K562 (cell line): ENCODE measurements around the gene SYT3.

Experiments
- CREB1 ChIP-seq, 2 experiments: sonication (generic) in 1 of 2; formaldehyde crosslinking in 1 of 2; IDR thresholded peaks; 2 replicates each; pipeline versions ENCODE4 v1.6.1 to v1.8.0; 2012 to 2022; ENCODE audit warnings: inconsistent platforms in 1 of 2, mild to moderate bottlenecking in 1 of 2, missing genetic modification reagents in 1 of 2, moderate library complexity in 1 of 2
- CTCF ChIP-seq, 3 experiments: IDR thresholded peaks in 2 of 3; conservative IDR thresholded peaks in 1 of 3; 2 replicates each; pipeline ENCODE4 v1.5.1; 2011 to 2012; ENCODE audit warnings: low read length in 3 of 3, mild to moderate bottlenecking in 3 of 3, control low read depth in 2 of 3, improper control_type of control experiment in 1 of 3, inconsistent platforms in 1 of 3, low read depth in 1 of 3, mixed read lengths in 1 of 3, moderate library complexity in 1 of 3; ENCODE audit not compliant: insufficient read depth in 2 of 3
- EP300 ChIP-seq: IDR thresholded peaks from 2 replicates; pipeline ENCODE4 v1.6.1; 2012; ENCODE audit warnings: low read length, improper control_type of control experiment
- FOXK2 ChIP-seq, 2 experiments: fragments of 450-650 bp; IDR thresholded peaks in 1 of 2; conservative IDR thresholded peaks in 1 of 2; 2 replicates each; pipeline ENCODE4 v1.6.1; 2016; ENCODE audit warnings: low read depth in 2 of 2, mild to moderate bottlenecking in 1 of 2
- KLF1 ChIP-seq: fragments of 450-650 bp; IDR thresholded peaks from 2 replicates; pipeline ENCODE4 v1.6.1; 2016; ENCODE audit warnings: missing genetic modification characterization, missing compliant biosample characterization
- MEF2A ChIP-seq: IDR thresholded peaks from 2 replicates; pipeline ENCODE4 v1.6.1; 2011; ENCODE audit warnings: low read depth, mild to moderate bottlenecking, low read length, moderate library complexity; ENCODE audit not compliant: control insufficient read depth
- POLR2A ChIP-seq: fragments of 450-650 bp; conservative IDR thresholded peaks from 2 replicates; pipeline ENCODE4 v1.6.1; 2016
- POLR2AphosphoS5 ChIP-seq: IDR thresholded peaks from 2 replicates; pipeline ENCODE4 v1.6.1; 2011; ENCODE audit warnings: mild to moderate bottlenecking, low read depth, low read length, moderate library complexity; ENCODE audit not compliant: control insufficient read depth, insufficient read depth
- PREB ChIP-seq: sonication (generic); formaldehyde crosslinking; IDR thresholded peaks from 2 replicates; pipeline ENCODE4 v1.8.1; 2023; ENCODE audit warnings: mild to moderate bottlenecking, missing genetic modification reagents
- PTBP1 ChIP-seq: fragments of 200-400 bp; formaldehyde crosslinking; IDR thresholded peaks from 2 replicates; pipeline ENCODE4 v1.6.1; 2017; ENCODE audit warnings: low read depth, low read length
- RAD51 ChIP-seq: fragments of 450-650 bp; IDR thresholded peaks from 2 replicates; pipeline ENCODE4 v1.7.1; 2016; ENCODE audit warnings: low read depth, mild to moderate bottlenecking, borderline replicate concordance
- ZNF830 ChIP-seq: fragments of 250-450 bp; sonication (Bioruptor Pico); IDR thresholded peaks from 2 replicates; pipeline ENCODE4 v1.5.0; 2021; ENCODE audit warnings: mild to moderate bottlenecking

DNA sequence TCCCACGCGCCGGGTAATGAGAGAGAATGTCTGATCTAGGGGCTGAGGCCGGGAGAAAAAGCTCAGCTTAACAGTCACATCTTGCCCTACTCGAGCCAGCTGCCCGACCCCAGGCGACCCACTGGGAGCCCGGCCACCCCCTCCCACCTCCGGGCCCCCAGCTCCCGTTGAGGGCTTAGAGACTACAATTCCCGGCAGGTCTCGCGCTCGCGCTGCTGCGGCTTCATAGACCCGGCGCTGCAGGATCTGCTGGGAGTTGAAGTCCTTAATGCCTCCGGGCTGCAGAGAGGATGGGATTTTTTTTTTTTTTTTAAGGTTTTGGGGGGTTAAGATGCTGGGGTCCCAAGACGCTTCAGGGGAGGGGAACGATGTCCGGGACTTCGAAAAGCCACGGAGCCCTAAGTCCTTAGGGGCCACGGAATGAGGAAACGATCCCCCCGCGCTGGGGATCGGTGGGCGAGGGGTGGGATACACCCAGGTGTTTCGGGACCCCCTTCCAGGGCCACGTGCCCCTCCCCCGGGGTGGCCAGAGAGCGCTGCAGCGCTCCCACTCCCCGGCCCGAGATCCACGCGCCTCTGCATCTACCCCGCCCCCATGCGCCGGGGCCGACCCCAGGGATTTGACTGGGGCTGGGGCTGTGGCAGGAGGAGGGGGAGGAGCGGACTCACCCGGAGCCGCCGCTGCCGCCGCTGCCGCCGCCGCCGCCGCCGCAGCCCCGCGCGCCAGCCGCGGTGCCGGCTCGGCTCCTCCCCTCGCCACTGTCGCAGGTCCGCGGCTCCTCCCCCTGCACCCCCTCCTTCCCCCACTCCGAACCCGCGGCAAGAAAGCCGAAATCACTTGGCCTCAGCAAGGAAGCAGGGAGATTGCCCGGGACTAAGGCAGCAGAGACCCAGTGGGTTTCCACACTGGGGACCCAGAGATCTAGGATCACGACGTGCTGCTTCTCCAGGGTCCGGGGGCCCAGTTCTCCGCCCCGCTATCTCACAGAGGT, at the start of gene SYT3:
- TF ChIP-seq MEF2A, result no peak
- no peak for TF ChIP-seq EP300
- no peak for TF ChIP-seq RAD51
- TF ChIP-seq PREB, result no peak
- no peak for TF ChIP-seq PTBP1
- no peak for TF ChIP-seq FOXK2 (conservative IDR thresholded peaks at IDR 0.05 in 1 of 2, IDR thresholded peaks at IDR 0.05 in 1 of 2; ENCODE audit: low read depth in 2 of 2)
- no peak for TF ChIP-seq ZNF830
- TF ChIP-seq POLR2AphosphoS5, result no peak
- no peak for TF ChIP-seq CREB1 (IDR thresholded peaks at IDR 0.05)
- TF ChIP-seq CREB1 (CRISPR knock-in tag; IDR thresholded peaks at IDR 0.05), result no peak
- no peak for TF ChIP-seq CTCF (IDR thresholded peaks at IDR 0.05 in 2 of 3, conservative IDR thresholded peaks at IDR 0.05 in 1 of 3; ENCODE audit: insufficient read depth in 2 of 3, low read depth in 1 of 3, low read length in 3 of 3)
- TF ChIP-seq KLF1 (tag), result no peak
- 0 out of 2 replicates have a peak, but pooled peaks have one; percentile 35 for TF ChIP-seq POLR2A
